ENCODE data around the gene RITA1.
"Not testable (repeated sequence)": the region's sequence is repeated elsewhere in the genome, so short reads cannot be mapped to it uniquely, and the experiment has no call there.

Gene RITA1

GRCh38 chr12:113185180-113186032, at the start of gene RITA1, which contains the start of gene DDX54:
Gene RITA1, plus strand, starts transcription at chr12:113185721. Its CDS starts 1,026 bp downstream, at chr12:113186747.
Gene DDX54, minus strand, starts transcription at chr12:113185478. Its CDS starts 27 bp downstream, at chr12:113185451.
- peak; percentile 85 to 87 for DNase-seq

DNA sequence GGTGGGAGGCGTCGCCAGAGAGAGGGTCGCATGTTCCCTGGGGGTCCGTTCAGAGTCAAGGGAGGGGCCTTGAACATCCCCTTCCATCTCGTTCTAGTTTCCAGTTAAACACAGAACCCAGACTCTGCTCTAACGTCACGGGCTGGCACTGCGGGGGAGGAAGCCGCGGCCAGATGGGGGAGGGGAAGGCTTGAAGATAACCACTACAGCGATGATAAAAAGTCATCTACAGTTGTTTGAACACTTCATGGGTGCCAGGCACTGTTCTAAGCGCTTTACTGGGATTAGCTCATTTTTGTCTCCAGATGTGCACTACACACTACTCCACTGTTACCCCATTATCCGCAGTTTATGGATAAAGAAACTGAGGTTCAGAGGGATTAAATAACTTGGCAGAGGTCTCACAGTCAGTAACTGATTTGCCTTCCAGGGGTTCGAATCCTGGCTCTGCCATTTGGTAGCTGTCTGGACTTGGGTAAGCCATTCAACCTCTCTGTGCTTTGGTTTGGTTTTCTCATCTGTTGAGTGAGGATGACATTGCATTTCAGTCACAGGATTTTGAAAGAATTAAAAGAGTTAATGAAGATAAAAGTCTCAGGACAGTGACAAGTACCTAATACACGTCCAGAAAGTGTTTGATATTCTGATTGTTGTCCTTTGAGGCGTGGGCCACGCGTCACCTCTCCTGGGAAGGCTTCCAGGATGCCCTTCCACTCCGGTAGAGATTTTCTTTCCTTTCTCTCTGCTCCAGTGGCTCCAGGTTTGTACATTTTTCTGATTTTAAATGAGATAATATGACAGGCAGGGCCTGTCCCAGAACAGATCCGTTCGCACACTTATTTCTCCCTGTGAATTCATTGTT, 49.2 kb upstream of the RITA1 start:
- DNase-seq: peak; percentile 74 to 78

GRCh38 chr12:113136990-113137511, 48.5 kb upstream of the RITA1 start:
- DNase-seq: no peak

DNA sequence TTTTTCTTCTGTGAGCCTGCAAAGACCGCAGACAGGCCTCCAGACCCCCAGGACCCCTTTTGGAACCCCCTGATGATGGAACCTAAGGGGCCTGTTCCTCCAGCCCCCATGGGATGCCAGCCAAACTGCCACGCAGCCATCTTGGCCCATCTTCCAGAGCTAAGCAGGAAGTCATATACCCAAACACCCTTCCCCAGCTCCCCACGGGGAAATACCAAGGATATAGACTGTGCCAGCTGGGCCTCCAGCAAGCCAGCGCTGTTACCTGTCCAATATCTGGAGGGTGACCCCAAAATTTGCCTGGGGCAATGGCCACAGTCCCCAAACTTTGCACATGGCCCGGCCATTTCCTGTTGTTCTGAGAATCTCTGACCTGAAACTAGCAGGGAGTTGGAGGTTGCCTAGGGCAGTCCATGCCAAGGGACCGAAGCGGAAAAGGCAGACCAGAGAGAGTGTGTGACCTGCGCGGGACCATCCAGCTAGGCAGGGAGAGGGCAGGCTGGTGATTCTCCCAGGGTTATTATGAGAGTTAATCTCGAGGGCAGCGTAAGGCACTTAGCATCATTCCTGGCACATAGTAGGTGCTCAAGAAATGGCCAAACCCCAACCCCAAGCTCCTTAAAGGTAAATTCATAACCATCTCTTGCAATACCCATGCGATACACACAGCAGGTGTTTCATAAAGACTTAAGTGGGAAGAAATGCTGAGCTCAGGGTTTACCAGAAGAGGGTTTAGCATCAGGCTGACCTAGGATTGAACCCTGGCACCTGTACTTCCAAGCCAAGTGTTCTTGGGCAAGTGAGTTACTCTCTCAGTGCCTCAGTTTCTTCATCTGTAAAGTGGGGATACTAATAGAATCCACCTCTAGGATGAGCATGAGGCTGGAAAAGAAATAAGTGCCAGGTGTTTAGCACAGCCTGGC, 47.4 kb upstream of the RITA1 start:
- no peak for DNase-seq

GRCh38 chr12:113138826-113139225, 46.7 kb upstream of the RITA1 start:
- no peak for DNase-seq

DNA sequence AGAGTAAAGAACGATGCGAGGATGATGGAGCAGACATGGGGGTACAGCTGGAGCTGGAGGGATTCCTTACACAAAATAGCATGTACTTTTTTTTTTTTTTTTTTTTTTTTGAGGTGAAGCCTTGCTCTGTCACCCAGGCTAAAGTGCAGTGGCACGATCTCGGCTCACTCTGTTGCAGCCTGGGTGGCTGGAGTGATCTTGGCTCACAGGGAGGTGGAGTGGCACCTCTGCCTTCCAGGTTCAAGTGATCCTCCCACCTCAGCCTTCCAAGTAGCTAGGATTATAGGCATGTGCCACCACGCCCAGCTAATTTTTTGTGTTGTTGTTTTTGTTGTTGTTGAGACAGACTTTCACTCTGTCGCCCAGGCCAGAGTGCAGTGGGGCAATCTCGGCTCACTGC, 44.8 kb upstream of the RITA1 start:
- no peak for DNase-seq

GRCh38 chr12:113141716-113142115, 43.8 kb upstream of the RITA1 start:
- not testable (repeated sequence) for DNase-seq

- peak in 1 of 2 experiments; percentile 24 for DNase-seq
Observed at GRCh38 chr12:113142173-113142885, 43.2 kb upstream of the RITA1 start.

DNA sequence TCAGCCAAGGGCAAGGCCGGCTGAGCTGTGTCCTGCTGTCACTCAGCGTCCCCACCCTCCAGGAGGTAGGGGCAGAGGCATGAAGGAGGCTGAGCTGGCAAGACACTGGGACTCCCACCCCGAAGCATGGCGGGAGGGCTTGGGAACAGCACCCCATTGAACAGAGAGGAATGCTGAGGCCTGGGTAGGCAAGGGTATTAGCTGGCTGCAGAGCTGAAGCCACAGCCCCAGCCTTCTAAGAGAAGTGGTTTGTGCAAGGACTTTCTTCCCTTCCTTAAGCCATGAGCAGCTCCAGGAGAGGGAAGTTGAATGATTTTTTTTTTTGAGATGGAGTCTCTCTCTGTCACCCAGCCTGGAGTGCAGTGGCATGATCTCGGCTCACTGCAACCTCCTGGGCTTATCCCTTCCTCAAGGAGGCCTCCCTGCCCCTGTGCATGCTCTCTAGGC, 42.6 kb upstream of the RITA1 start:
- DNase-seq: no peak

DNA sequence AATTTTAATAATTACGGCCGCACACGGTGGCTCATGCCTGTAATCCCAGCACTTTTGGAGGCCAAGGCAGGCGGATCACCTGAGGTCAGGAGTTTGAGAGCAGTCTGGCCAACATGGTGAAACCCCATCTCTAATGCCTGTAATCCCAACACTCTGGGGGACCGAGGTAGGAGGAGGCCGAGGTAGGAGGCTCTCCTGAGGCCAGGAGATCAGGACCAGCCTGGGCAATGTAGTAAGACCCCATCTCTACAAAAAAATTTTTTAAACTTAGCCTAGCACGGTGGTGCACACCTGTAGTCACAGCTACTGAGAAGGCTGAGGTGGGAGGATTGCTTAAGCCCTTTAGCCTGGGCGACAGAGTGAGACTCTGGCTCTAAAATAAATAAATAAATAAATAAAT, 41.6 kb upstream of the RITA1 start:
- no peak for DNase-seq

- no peak for DNase-seq
Observed at GRCh38 chr12:113144806-113145205, 40.7 kb upstream of the RITA1 start.

DNA sequence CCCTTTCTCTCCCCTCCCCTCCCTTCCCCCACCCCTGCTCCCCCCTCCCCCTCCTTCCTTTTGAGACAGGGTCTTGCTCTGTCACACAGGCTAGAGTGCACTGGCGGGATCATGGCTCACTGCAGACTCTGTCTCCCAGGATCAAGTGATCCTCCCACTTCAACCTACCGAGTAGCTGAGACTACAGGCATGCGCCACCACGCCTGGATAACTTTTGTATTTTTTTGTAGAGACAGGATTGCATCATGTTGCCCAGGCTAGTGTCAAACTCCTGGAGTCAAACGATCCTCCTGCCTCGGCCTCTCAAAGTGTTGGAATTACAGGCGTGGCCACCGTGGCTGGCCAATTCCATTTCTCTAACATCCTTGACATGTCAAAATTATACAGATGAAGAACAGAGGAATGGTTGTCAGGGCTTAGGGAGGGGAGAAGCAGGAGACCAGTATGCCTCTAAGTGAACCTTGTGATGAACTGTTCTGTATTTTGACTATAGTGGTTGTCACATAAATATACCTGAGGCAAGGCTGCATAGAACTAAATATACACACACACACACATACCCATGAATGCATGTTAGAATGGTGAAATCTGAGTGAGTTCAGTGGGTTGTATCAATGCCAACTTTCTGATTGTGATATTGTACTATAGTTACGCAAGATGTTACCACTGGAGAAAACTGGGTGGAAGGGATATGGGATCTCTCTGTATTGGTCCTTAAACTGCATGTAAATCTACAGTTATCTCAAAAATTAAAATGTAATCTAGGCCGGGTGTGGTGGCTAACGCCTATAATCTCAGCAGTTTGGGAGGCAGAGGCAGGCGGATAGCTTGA, 39.6 kb upstream of the RITA1 start:
- DNase-seq: no peak

DNA sequence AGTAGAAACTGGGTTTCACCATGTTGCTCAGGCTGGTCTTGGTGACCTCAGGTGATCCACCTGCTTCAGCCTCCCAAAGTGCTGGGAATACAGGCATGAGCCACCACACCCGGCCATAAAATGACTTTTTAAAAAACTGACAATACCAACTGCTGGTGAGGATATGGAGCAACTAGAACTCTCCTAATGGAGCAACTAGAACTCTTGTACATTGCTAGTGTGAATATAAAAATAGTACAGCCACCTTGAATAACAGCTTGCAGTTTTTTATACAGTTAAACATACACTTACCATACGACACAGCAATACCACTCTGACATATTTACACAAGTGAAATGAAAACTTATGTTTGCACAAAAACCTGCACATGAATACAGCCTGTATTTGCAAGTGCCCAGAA, 38.5 kb upstream of the RITA1 start:
- no peak for DNase-seq

GRCh38 chr12:113149361-113150150, 36.0 kb upstream of the RITA1 start, which contains the start of gene CFAP73:
Gene CFAP73, plus strand, starts transcription at chr12:113149724. Its CDS starts 134 bp downstream, at chr12:113149858.
- no peak for DNase-seq

- DNase-seq: no peak
Observed at GRCh38 chr12:113151655-113152054, 33.9 kb upstream of the RITA1 start.

DNA sequence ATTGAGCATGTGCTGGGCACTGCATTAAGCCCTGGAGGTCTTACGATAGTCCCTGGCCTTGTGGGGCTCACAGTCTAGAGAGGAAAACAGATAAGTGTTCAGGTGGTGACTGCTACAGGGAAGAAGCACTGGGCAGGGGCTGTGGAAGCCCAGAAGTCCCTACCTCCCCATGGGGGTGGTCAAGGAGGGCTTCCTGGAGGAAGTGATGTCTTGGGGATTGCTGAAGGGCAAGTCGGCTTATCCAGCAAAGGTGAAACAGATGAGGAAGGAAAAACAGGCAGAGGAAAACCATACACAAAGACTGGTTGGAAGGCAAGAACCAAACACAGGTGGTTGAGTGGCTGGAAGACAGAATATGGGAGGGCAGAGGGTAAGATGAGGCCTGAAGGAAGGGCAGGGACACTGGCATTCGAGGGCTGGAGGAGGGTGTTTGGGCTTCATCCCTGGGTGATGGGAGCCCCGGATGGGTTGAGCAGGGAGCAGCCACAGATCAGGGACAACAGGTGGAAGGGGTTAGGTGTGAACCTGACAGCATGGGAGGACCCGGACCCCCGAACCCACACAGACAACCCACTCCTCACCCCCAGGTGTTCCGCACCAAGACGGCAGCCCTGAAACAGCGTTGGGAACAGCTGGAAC, 33.2 kb upstream of the RITA1 start:
- DNase-seq: no peak

GRCh38 chr12:113152835-113153814, 32.4 kb upstream of the RITA1 start:
- peak; percentile 65 to 74 for DNase-seq
